Heart right ventricle (tissue), 16 donors: ENCODE measurements around the gene PALD1. TPM values are rescaled to one million over a fixed set of nuclear protein-coding genes. Genes with fewer than 3 reads are reported as not detected.

Source experiments
- ATAC-seq, 8 donors: fragments of 200-7000 bp; cut with Tn5 transposase; one replicate each; pipeline ENCODE4 v1.9.1; 2020; ENCODE audit warnings: mild to moderate bottlenecking in 8 of 8, moderate library complexity in 8 of 8, moderate number of reproducible peaks in 1 of 8
- DNase-seq, 2 donors: peaks; one replicate each; pipeline ENCODE4 v3.0.0-alpha.2; 2020
- H3K27ac ChIP-seq, 10 donors: fragments of 200-600 bp; sonication (generic) in 2 of 10; one replicate each; pipeline versions ENCODE4 v1.5.0 to v1.8.0; 2020 to 2022; ENCODE audit warnings: mild to moderate bottlenecking in 3 of 10
- H3K27me3 ChIP-seq, 7 donors: fragments of 200-600 bp; one replicate each; pipeline ENCODE4 v1.8.0; 2021 to 2022; ENCODE audit warnings: mild to moderate bottlenecking in 2 of 7
- H3K36me3 ChIP-seq, 9 donors: fragments of 200-600 bp; sonication (generic) in 1 of 9; one replicate each; pipeline versions ENCODE4 v1.5.0 to v1.8.0; 2020 to 2022; ENCODE audit warnings: mild to moderate bottlenecking in 2 of 9
- H3K4me1 ChIP-seq, 9 donors: fragments of 200-600 bp; sonication (generic) in 1 of 9; one replicate each; pipeline versions ENCODE4 v1.5.0 to v1.8.0; 2020 to 2022; ENCODE audit warnings: mild to moderate bottlenecking in 4 of 9
- H3K4me3 ChIP-seq, 10 donors: fragments of 200-600 bp; sonication (generic) in 2 of 10; one replicate each; pipeline versions ENCODE4 v1.5.0 to v1.8.0; 2020 to 2022; ENCODE audit warnings: mild to moderate bottlenecking in 7 of 10, moderate library complexity in 2 of 10
- H3K9me3 ChIP-seq, 11 donors: fragments of 200-600 bp in 10 of 11; sonication (generic) in 2 of 11; one replicate each; pipeline versions ENCODE4 v1.5.0 to v1.8.0; 2013 to 2022; ENCODE audit warnings: mild to moderate bottlenecking in 2 of 11, control low read depth in 1 of 11, moderate library complexity in 1 of 11
- CTCF ChIP-seq, 9 donors: fragments of 200-600 bp; sonication (generic) in 2 of 9; IDR thresholded peaks; one replicate each; pipeline versions ENCODE4 v1.5.0 to v1.8.0; 2021 to 2022; ENCODE audit warnings: antibody characterized with exemption in 9 of 9, mild to moderate bottlenecking in 5 of 9, moderate library complexity in 1 of 9
- WGBS, 2 donors: extraction: QIAGEN DNeasy Blood & Tissue Kit; methylation state at CpG; one replicate each; pipeline ENCODE4 v1.1.7; 2013; ENCODE audit warnings: inconsistent platforms in 1 of 2; 5-methylcytosine and 5-hydroxymethylcytosine counted together
- intact Hi-C, 10 donors: fragments of 100-400 bp; cut with DNase I; formaldehyde crosslinking; loops; one replicate each; pipeline versions ENCODE4 v1.11.1 to v1.14.2; 2022
- polyA plus RNA-seq, 2 donors: library from polyadenylated mRNA; stranded (reverse); fragments of 200-250 nt; gene quantifications; one replicate each; pipeline ENCODE4 v1.2.3, GENCODE V29; 2013
- total RNA-seq, 10 donors: library from RNA; stranded (reverse); fragmentation: NEBNext Ultra II Directional in 3 of 10; extraction: Animal tissue kit (Norgen Biotek cat#: 25700) in 3 of 10; gene quantifications; one replicate each; pipeline versions ENCODE4 v1.2.1 to v1.2.4, GENCODE V29; 2021 to 2023
- donor health status: Arrhythmogenic right ventricular cardiomyopathy.
- donor health status: ischemic (EF 13 %, LVEDD 7.1; RV severe dilation, severe dysfunction).
- donor health status: healthy with polysubstance abuse.
- donor health status: DM: no; HTN: yes; CAD: no.
- donor health status: DM: no; HTN: no; CAD: no.
- donor health status: ischemic (EF 25% LVEDD 6.9; RV normal size, moderate dysfunction).
- donor health status: ischemic (EF 25% LVEDD 5.7; RV mildly dilated, moderate dysfunction).
- donor health status: healthy.
- donor health status: DM: yes; HTN: yes; CAD: no.
- donor health status: Ischemic cardiomyopathy.
- donor health status: ischemic (EF 35%, LVEDD 5.7; RV mildly dilated, moderate dysfunction).
- donor health status: nonischemic (EF 11% LVEDD 7.7; RV severe dilation, severe dysfunction).
- donor health status: DM: yes; HTN: yes; CAD: no.
- donor health status: PGD.
- donor health status: ischemic (EF 29% LVEDD 5.4; RV normal size, mild dysfunction).
- donor health status: nonischemic (EF 23%, LVEDD 6.1; RV moderate dilation, normal function).

The PALD1 gene
- total and polyA plus RNA-seq, 12 donors, result 4.1 to 10.3 (median 5.9) TPM

- H3K9me3 ChIP-seq, result no peaks in the 10 kb centered on the region
- 79 to 91% methylated on average over 3 of the region's 3 CpGs for WGBS, 2 donors
- H3K27ac ChIP-seq, result no peak overlapping the region
- H3K36me3 ChIP-seq, result no peaks in the 10 kb centered on the region
- peaks cover 0 to 37% (median 26%) of the 10 kb centered on the region in 9 donors for H3K4me1 ChIP-seq
- H3K4me3 ChIP-seq, result no peak overlapping the region
- intact Hi-C loops, result no loop called here
- no peaks in the 10 kb centered on the region for H3K27me3 ChIP-seq
- no peak for TF ChIP-seq CTCF (IDR thresholded peaks at IDR 0.05)
- ATAC-seq (no peak), DNase-seq (no peak)
Observed at GRCh38 chr10:70594161-70594560, 115.6 kb downstream of the PALD1 start.

- TF ChIP-seq CTCF (IDR thresholded peaks at IDR 0.05), result no peak
- DNase-seq (no peak), ATAC-seq (no peak)
- no peaks in the 10 kb centered on the region for H3K27me3 ChIP-seq
- no peaks in the 10 kb centered on the region for H3K36me3 ChIP-seq
- H3K4me3 ChIP-seq, result no peak overlapping the region
- intact Hi-C loops, result no loop called here
- no peaks in the 10 kb centered on the region for H3K9me3 ChIP-seq
- no peak overlapping the region for H3K27ac ChIP-seq
- peaks cover 0 to 22% (median 13%) of the 10 kb centered on the region in 9 donors for H3K4me1 ChIP-seq
- WGBS, 2 donors, result 88 to 98% methylated on average over 5 of the region's 5 CpGs
Observed at GRCh38 chr10:70595566-70596016, 117.0 kb downstream of the PALD1 start.

GRCh38 chr10:70596110-70596798 is 117.7 kb downstream of the PALD1 start:
- Histone ChIP-seq H3K27me3 (no peaks in the 10 kb centered on the region), H3K9me3 (no peaks in the 10 kb centered on the region), H3K27ac (peak overlapping the region in 1 of 10 donors; percentile 52), H3K4me1 (peaks cover 0 to 16% (median 10%) of the 10 kb centered on the region in 9 donors), H3K4me3 (no peak overlapping the region), H3K36me3 (no peaks in the 10 kb centered on the region)
- WGBS, 2 donors, result 64 to 69% methylated on average over 14 of the region's 14 CpGs
- intact Hi-C loops, result no loop called here
- no peak for DNase-seq
- no peak for TF ChIP-seq CTCF (IDR thresholded peaks at IDR 0.05)
- ATAC-seq, result peak in 2 of 8 donors; percentile 53 to 57

- whole genome bisulfite sequencing, 2 donors, result 82 to 88% methylated on average over 8 of the region's 8 CpGs
- no peak overlapping the region for H3K27ac ChIP-seq
- H3K4me1 ChIP-seq, result peaks cover 0 to 15% (median 10%) of the 10 kb centered on the region in 9 donors
- DNase-seq, result no peak
- ATAC-seq, result no peak
- no peaks in the 10 kb centered on the region for H3K27me3 ChIP-seq
- no peaks in the 10 kb centered on the region for H3K36me3 ChIP-seq
- no peak for TF ChIP-seq CTCF (IDR thresholded peaks at IDR 0.05)
- H3K4me3 ChIP-seq, result no peak overlapping the region
- no peaks in the 10 kb centered on the region for H3K9me3 ChIP-seq
- intact Hi-C loops, result no loop called here
Observed at GRCh38 chr10:70596860-70597809, 118.6 kb downstream of the PALD1 start.
